Kidney (tissue), 14 donors: ENCODE results near the gene RHEBL1. TPM values are rescaled to one million over a fixed set of nuclear protein-coding genes. Genes with fewer than 3 reads are reported as not detected.

Experiments
- DNase-seq, 5 donors: peaks; one replicate each; pipeline ENCODE4 v3.0.0-alpha.2; 2013 to 2020
- FAIRE-seq: peaks from 2 replicates; lab custom pipeline; 2012; peaks lifted over from hg19 to GRCh38; lab: Jason Lieb, UNC
- H3K27ac ChIP-seq, 2 donors: one replicate each; pipeline ENCODE4 v1.7.0; 2013; ENCODE audit warnings: low read depth in 2 of 2, low read length in 2 of 2, inconsistent platforms in 1 of 2
- H3K27me3 ChIP-seq: one replicate; pipeline ENCODE4 v1.7.1; 2013; ENCODE audit warnings: low read length, inconsistent platforms; ENCODE audit not compliant: control insufficient read depth, insufficient read depth
- H3K36me3 ChIP-seq, 3 donors: one replicate each; pipeline versions ENCODE4 v1.7.0 to v1.7.1; 2013; ENCODE audit warnings: low read length in 3 of 3, control low read depth in 1 of 3, inconsistent platforms in 1 of 3; ENCODE audit not compliant: insufficient read depth in 3 of 3, control insufficient read depth in 2 of 3
- H3K4me1 ChIP-seq, 3 donors: one replicate each; pipeline versions ENCODE4 v1.7.0 to v1.7.1; 2013; ENCODE audit warnings: low read length in 3 of 3, inconsistent platforms in 1 of 3, low read depth in 1 of 3; ENCODE audit not compliant: control insufficient read depth in 2 of 3, insufficient read depth in 2 of 3
- H3K4me3 ChIP-seq, 3 donors: one replicate each; pipeline versions ENCODE4 v1.7.0 to v1.8.1; 2013; ENCODE audit warnings: low read length in 3 of 3, control low read depth in 1 of 3, inconsistent platforms in 1 of 3
- H3K9ac ChIP-seq, 3 donors: one replicate each; pipeline versions ENCODE4 v1.7.0 to v1.7.1; 2013; ENCODE audit warnings: low read length in 3 of 3, control low read depth in 1 of 3, inconsistent platforms in 1 of 3
- H3K9me3 ChIP-seq, 3 donors: one replicate each; pipeline versions ENCODE4 v1.7.0 to v1.7.1; 2013; ENCODE audit warnings: low read length in 3 of 3, control low read depth in 1 of 3, inconsistent platforms in 1 of 3; ENCODE audit not compliant: control insufficient read depth in 2 of 3, insufficient read depth in 1 of 3
- CTCF ChIP-seq: IDR thresholded peaks from 3 replicates; pipeline ENCODE4 v1.5.1; 2012; ENCODE audit warnings: mild to moderate bottlenecking, moderate library complexity, borderline replicate concordance; ENCODE audit not compliant: insufficient read depth; ENCODE audit errors: extremely low read depth
- intact Hi-C: fragments of 100-400 bp; cut with DNase I; formaldehyde crosslinking; loops from one replicate; pipeline ENCODE4 v1.11.1; 2022
- polyA plus RNA-seq: library from polyadenylated mRNA; stranded (reverse); fragments of 350-450 nt; fragmentation: Illumina TruSeq; extraction: RNeasy Lipid Tissue Mini Kit (QIAGEN cat#74804); gene quantifications from one replicate; pipeline ENCODE4 v1.2.3, GENCODE V29; 2014; ENCODE audit warnings: low read depth, low replicate concordance; ENCODE audit not compliant: insufficient read depth
- total RNA-seq: library from RNA; stranded (reverse); fragmentation: NEBNext Ultra II Directional; extraction: Animal tissue kit (Norgen Biotek cat#: 25700); gene quantifications from one replicate; pipeline ENCODE4 v1.2.1, GENCODE V29; 2021
- donor health status: control.
- donor health status: control.
- donor health status: control.
- donor health status: control.
- donor health status: control.
- donor health status: DM: yes; HTN: yes; CAD: no.
- donor health status: Normal renal cell carcinoma (clear cell type).

The RHEBL1 gene
- total and polyA plus RNA-seq, 2 donors from 2014 or later, result 0.52 to 0.69 TPM

- Histone ChIP-seq H3K9me3 (no peaks in the 10 kb centered on the region), H3K27me3 (peaks cover 41% of the 10 kb centered on the region), H3K36me3 (peaks cover 0 to 13% (median 11%) of the 10 kb centered on the region in 3 donors), H3K4me3 (no peak overlapping the region), H3K4me1 (peaks cover 0 to 29% (median 4%) of the 10 kb centered on the region in 3 donors), H3K9ac (no peak overlapping the region), H3K27ac (no peak overlapping the region)
- TF ChIP-seq CTCF, result no peak
- intact Hi-C loops, result no loop called here
- no peak for FAIRE-seq
- DNase-seq, result peak in 3 of 5 donors; percentile 25 to 51 (median 47)
Observed at GRCh38 chr12:49093792-49094159, 24.0 kb upstream of the RHEBL1 start.

GRCh38 chr12:49092816-49093406, 23.1 kb upstream of the RHEBL1 start:
- TF ChIP-seq CTCF, result no peak
- intact Hi-C loops, result no loop called here
- Histone ChIP-seq H3K9ac (no peak overlapping the region), H3K4me1 (peaks cover 0 to 34% (median 4%) of the 10 kb centered on the region in 3 donors), H3K27ac (no peak overlapping the region), H3K36me3 (peaks cover 0 to 11% (median 9%) of the 10 kb centered on the region in 3 donors), H3K27me3 (peaks cover 44% of the 10 kb centered on the region), H3K4me3 (no peak overlapping the region), H3K9me3 (no peaks in the 10 kb centered on the region)
- DNase-seq (no peak), FAIRE-seq (no peak)

GRCh38 chr12:49092086-49092815, 22.5 kb upstream of the RHEBL1 start:
- DNase-seq, result peak in 4 of 5 donors; percentile 81 to 87 (median 84)

More at GRCh38 chr12:49092086-49092815, 22.5 kb upstream of the RHEBL1 start:
- Histone ChIP-seq H3K9me3 (no peaks in the 10 kb centered on the region), H3K4me1 (peaks cover 0 to 34% (median 4%) of the 10 kb centered on the region in 3 donors), H3K36me3 (peaks cover 0 to 6% (median 3%) of the 10 kb centered on the region in 3 donors), H3K27ac (no peak overlapping the region), H3K9ac (no peak overlapping the region), H3K4me3 (no peak overlapping the region), H3K27me3 (peaks cover 44% of the 10 kb centered on the region)
- intact Hi-C loops, result no loop called here
- TF ChIP-seq CTCF, result peak; percentile 6
- no peak for FAIRE-seq
